Lung (tissue), 12 donors: ENCODE data around the gene CNTFR. TPM values are rescaled to one million over a fixed set of nuclear protein-coding genes. Genes with fewer than 3 reads are reported as not detected.

Experiments
- ATAC-seq: fragments of 200-7000 bp; cut with Tn5 transposase; one replicate; pipeline ENCODE4 v1.9.1; 2020; ENCODE audit warnings: moderate number of reproducible peaks; ENCODE audit not compliant: insufficient read depth, low FRiP score
- DNase-seq, 3 donors: peaks; one replicate each; pipeline ENCODE4 v3.0.0-alpha.2; 2013 to 2017
- H3K27ac ChIP-seq, 2 donors: one replicate each; pipeline ENCODE4 v1.5.1; 2013; ENCODE audit warnings: mild to moderate bottlenecking in 2 of 2, moderate library complexity in 2 of 2, control low read depth in 1 of 2, inconsistent platforms in 1 of 2, low read depth in 1 of 2, low read length in 1 of 2
- H3K27me3 ChIP-seq, 3 donors: one replicate each; pipeline ENCODE4 v1.5.1; 2013; ENCODE audit warnings: low read length in 2 of 3; ENCODE audit not compliant: control insufficient read depth in 3 of 3, insufficient read depth in 3 of 3
- H3K36me3 ChIP-seq, 4 donors: one replicate each; pipeline ENCODE4 v1.5.1; 2013; ENCODE audit warnings: low read length in 4 of 4, mild to moderate bottlenecking in 1 of 4, moderate library complexity in 1 of 4; ENCODE audit not compliant: control insufficient read depth in 4 of 4, insufficient read depth in 4 of 4
- H3K4me1 ChIP-seq, 5 donors: one replicate each; pipeline ENCODE4 v1.5.1; 2013; ENCODE audit warnings: low read length in 5 of 5, mild to moderate bottlenecking in 2 of 5, moderate library complexity in 1 of 5; ENCODE audit not compliant: control insufficient read depth in 5 of 5, insufficient read depth in 5 of 5
- H3K4me3 ChIP-seq: one replicate; pipeline ENCODE4 v1.5.1; 2013; ENCODE audit warnings: mild to moderate bottlenecking, control low read depth, moderate library complexity
- H3K9ac ChIP-seq, 2 donors: one replicate each; pipeline ENCODE4 v1.5.1; 2013; ENCODE audit warnings: low read length in 2 of 2, control low read depth in 1 of 2; ENCODE audit not compliant: insufficient read depth in 1 of 2
- H3K9me3 ChIP-seq, 4 donors: one replicate each; pipeline ENCODE4 v1.5.1; 2013; ENCODE audit warnings: low read length in 3 of 4, mild to moderate bottlenecking in 1 of 4, moderate library complexity in 1 of 4; ENCODE audit not compliant: control insufficient read depth in 4 of 4, insufficient read depth in 3 of 4
- CTCF ChIP-seq: IDR thresholded peaks from 2 replicates; pipeline ENCODE4 v1.5.1; 2012; ENCODE audit warnings: mild to moderate bottlenecking; ENCODE audit errors: control extremely low read depth, extremely low read depth
- WGBS, 2 donors: extraction: QIAGEN DNeasy Blood & Tissue Kit; methylation state at CpG; one replicate each; pipeline ENCODE4 v1.1.7; 2013; 5-methylcytosine and 5-hydroxymethylcytosine counted together
- polyA plus RNA-seq, 2 donors: library from polyadenylated mRNA; stranded (reverse); fragments of 200-250 nt; gene quantifications; one replicate each; pipeline ENCODE4 v1.2.1, GENCODE V29; 2013
- total RNA-seq, 2 donors: library from RNA; depleted of rRNA in 1 of 2; stranded (reverse); fragments of >200 nt in 1 of 2; gene quantifications; one replicate each; pipeline ENCODE4 v1.2.1, GENCODE V29; 2014 to 2021
- donor health status: control.
- donor health status: control.
- donor health status: Bipolar disorder and iron deficiency.
- donor health status: healthy.
- donor health status: DM: yes; HTN: yes; CAD: no.

The CNTFR gene
- total and polyA plus RNA-seq, 4 donors, result 0.42 to 3.3 (median 1.3) TPM

- ATAC-seq (no peak), DNase-seq (no peak)
- Histone ChIP-seq H3K4me1 (peaks cover 0 to 80% (median 21%) of the 10 kb centered on the region in 5 donors), H3K27ac (no peak overlapping the region), H3K9ac (no peak overlapping the region), H3K4me3 (no peak overlapping the region), H3K36me3 (no peaks in the 10 kb centered on the region), H3K27me3 (peaks cover 0 to 49% (median 8%) of the 10 kb centered on the region in 3 donors), H3K9me3 (peaks cover 0 to 4% (median 0%) of the 10 kb centered on the region in 4 donors)
- no peak for TF ChIP-seq CTCF
- WGBS, 2 donors, result 80 to 88% methylated on average over 3 of the region's 3 CpGs
These were observed 8.2 kb downstream of the CNTFR start for GRCh38 chr9:34581318-34581717.

- Histone ChIP-seq H3K36me3 (no peaks in the 10 kb centered on the region), H3K27ac (no peak overlapping the region), H3K9me3 (peaks cover 0 to 4% (median 0%) of the 10 kb centered on the region in 4 donors), H3K27me3 (peaks cover 0 to 49% (median 7%) of the 10 kb centered on the region in 3 donors), H3K4me3 (no peak overlapping the region), H3K9ac (no peak overlapping the region), H3K4me1 (peaks cover 0 to 79% (median 19%) of the 10 kb centered on the region in 5 donors)
- 62 to 68% methylated on average over 8 of the region's 8 CpGs for WGBS, 2 donors
- ATAC-seq (no peak), DNase-seq (no peak)
- TF ChIP-seq CTCF, result no peak
These were observed 9.2 kb downstream of the CNTFR start for GRCh38 chr9:34580358-34580757.

GRCh38 chr9:34579808-34580163 is 9.7 kb downstream of the CNTFR start:
- H3K27ac ChIP-seq, result no peak overlapping the region
- H3K9me3 ChIP-seq, result peaks cover 0 to 2% (median 0%) of the 10 kb centered on the region in 4 donors
- ATAC-seq, result no peak
- peaks cover 0 to 51% (median 5%) of the 10 kb centered on the region in 3 donors for H3K27me3 ChIP-seq
- no peak for TF ChIP-seq CTCF
- DNase-seq, result no peak
- peak overlapping the region in 1 of 2 donors; percentile 60 for H3K9ac ChIP-seq
- no peaks in the 10 kb centered on the region for H3K36me3 ChIP-seq
- H3K4me1 ChIP-seq, result peaks cover 0 to 83% (median 24%) of the 10 kb centered on the region in 5 donors
- no peak overlapping the region for H3K4me3 ChIP-seq
- WGBS, 2 donors, result 71% methylated on average over 5 of the region's 5 CpGs
